Measurements from ENCODE around the gene LAMTOR5. TPM values are rescaled to one million over a fixed set of nuclear protein-coding genes. Genes with fewer than 3 reads are reported as not detected.
"Not testable (repeated sequence)": the region's sequence is repeated elsewhere in the genome, so short reads cannot be mapped to it uniquely, and the experiment has no call there.

LAMTOR5 gene
- total RNA-seq, 2 experiments from 2014 or later: 127 to 128 TPM

DNA sequence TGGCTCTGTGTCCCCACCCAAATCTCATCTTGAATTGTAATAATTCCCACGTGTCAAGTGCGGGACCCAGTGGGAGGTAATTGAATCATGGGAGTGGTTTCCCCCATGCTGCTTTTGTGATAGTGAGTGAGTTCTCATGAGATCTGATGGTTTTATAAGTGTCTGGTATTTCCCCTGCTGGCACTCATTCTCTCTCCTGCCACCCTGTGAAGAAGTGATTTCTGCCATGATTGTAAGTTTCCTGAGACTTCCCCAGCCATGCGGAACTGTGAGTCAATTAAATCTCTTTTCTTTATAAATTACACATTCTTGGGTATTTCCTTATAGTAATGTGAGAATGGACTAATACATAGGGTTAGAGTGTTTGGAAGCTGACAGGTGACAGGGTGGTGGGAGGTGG, 32.4 kb upstream of the LAMTOR5 start:
- DNase-seq; H3K9me3 Mint-ChIP-seq; H3K4me1 Mint-ChIP-seq; H3K4me3 Mint-ChIP-seq; H3K27me3 Mint-ChIP-seq; H3K27ac Mint-ChIP-seq; POLR2A ChIA-PET; H3K36me3 Mint-ChIP-seq (ENCODE audit: low read depth): not testable (repeated sequence)
- CTCF ChIA-PET: interaction anchor here (2.2 kb wide), 1 partner anchor 20 kb away, joined by 7 read pairs; no protein-coding TSS in a partner anchor

DNA sequence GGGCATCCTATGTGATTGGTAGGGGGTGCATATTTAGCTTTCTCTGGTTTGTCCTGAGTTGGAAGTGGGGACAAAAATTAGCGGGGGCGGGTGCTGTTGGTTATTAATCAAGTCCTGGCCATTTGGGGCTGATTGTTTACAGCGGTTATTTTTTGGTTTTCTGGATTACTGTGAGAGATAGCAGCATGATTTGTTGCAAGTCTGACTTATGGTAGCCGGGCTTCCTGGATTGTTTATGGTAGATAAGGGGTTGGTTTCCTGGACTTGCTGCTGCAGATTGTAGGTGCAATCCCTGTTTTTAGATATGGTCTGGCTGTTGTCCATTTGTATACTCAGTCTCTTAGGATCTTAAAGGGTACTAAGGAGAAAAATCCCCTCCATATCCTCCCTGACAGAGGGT, 31.4 kb upstream of the LAMTOR5 start:
- Mint-ChIP-seq H3K4me1 (no peaks in the 10 kb centered on the region), H3K27ac (no peak overlapping the region), H3K36me3 (ENCODE audit: low read depth) (no peaks in the 10 kb centered on the region), H3K27me3 (peaks cover 6% of the 10 kb centered on the region), H3K9me3 (no peaks in the 10 kb centered on the region), H3K4me3 (no peak overlapping the region)
- CTCF ChIA-PET: interaction anchor here (0.7 to 2.2 kb wide), 2 partner anchors 21 to 27 kb away, joined by 3 to 7 read pairs; no protein-coding TSS in a partner anchor
- no peak for DNase-seq
- POLR2A ChIA-PET: no interaction called here

DNA sequence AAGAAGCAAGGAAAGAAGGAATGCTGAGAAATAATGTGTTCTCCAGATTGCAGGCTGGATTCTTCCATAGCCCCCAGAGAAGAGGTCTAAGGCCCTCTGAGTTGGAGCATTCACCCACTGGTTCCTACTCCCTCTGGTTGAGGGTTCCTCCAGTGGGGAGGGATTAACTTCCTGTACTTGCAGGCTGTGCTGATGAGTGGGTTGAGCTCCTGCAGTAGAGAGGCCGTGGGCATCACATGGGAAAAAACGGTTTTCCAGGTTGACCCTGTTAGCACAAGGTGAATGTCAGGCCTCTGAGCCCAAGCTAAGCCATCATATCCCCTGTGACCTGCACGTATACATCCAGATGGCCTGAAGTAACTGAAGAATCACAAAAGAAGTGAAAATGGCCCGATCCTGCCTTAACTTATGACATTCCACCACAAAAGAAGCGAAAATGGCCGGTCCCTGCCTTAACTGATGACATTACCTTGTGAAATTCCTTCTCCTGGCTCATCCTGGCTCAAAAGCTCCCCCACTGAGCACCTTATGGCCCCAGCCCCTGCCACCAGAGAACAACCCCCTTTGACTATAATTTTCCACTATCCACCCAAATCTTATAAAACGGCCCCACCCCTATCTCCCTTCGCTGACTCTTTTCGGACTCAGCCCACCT, 30.3 kb upstream of the LAMTOR5 start:
- H3K27ac Mint-ChIP-seq, H3K9me3 Mint-ChIP-seq: not testable (repeated sequence)

DNA sequence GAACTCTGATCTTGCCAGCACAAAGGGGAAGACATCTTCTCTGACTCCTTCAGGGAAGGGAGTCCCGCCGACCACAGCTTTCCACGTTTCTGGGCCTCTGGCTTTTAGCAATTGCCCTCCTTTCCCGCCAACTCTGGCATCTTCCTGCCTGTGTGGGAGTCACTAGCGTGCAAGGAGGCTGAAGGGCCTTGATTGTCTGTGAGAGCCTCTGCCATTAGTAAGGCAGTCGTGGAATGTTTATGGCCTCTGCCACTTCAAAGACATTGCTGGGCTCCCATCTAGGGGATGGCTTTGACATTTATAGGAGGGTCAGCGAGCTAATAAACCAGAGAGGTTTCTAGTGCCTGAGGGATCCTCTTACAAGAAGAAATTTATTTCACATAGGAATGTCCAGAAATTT, 29.1 kb upstream of the LAMTOR5 start:
- no peaks in the 10 kb centered on the region for H3K4me1 Mint-ChIP-seq
- POLR2A ChIA-PET: no interaction called here
- no peaks in the 10 kb centered on the region for H3K9me3 Mint-ChIP-seq
- peaks cover 12% of the 10 kb centered on the region for H3K27me3 Mint-ChIP-seq
- H3K4me3 Mint-ChIP-seq: no peak overlapping the region
- no peak overlapping the region for H3K27ac Mint-ChIP-seq
- DNase-seq: no peak
- no peaks in the 10 kb centered on the region for H3K36me3 Mint-ChIP-seq (ENCODE audit: low read depth)
- CTCF ChIA-PET: interaction anchor here (0.6 to 1.6 kb wide), 2 partner anchors 10 to 23 kb away, joined by 3 to 8 read pairs; no protein-coding TSS in a partner anchor

More for the DNA sequence above, 30.3 kb upstream of the LAMTOR5 start:
- CTCF ChIA-PET: interaction anchor here (1.0 to 2.2 kb wide), 3 partner anchors 22 to 25 kb away, joined by 3 to 8 read pairs (median 7); no protein-coding TSS in a partner anchor
- POLR2A ChIA-PET; H3K4me3 Mint-ChIP-seq; H3K4me1 Mint-ChIP-seq; H3K36me3 Mint-ChIP-seq (ENCODE audit: low read depth); DNase-seq; H3K27me3 Mint-ChIP-seq: not testable (repeated sequence)

DNA sequence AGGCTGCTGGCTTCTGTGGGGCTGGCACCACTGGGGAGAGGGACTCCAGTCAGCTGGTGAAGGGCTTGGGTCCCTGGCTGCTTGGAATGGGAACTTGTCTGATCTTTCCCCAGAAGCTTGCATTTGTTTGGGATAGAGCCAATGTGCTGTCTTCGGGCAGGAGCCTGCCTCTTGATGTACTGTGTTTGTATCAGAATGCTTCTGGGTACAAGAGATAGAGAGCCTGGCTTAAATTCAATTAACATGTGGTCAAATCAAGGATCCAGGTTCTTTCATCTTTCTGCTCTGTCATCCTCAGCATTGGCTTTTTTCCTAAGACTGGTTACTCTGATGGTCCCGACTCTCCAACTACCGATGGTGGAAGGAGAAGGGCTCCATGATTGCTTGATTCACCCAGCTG, 27.5 kb upstream of the LAMTOR5 start:
- Mint-ChIP-seq H3K9me3 (no peaks in the 10 kb centered on the region), H3K4me3 (no peak overlapping the region), H3K27ac (no peak overlapping the region), H3K36me3 (ENCODE audit: low read depth) (no peaks in the 10 kb centered on the region), H3K27me3 (peaks cover 24% of the 10 kb centered on the region), H3K4me1 (no peaks in the 10 kb centered on the region)
- CTCF ChIA-PET: interaction anchor here (1.6 kb wide), 1 partner anchor 61 kb away, joined by 3 read pairs; no protein-coding TSS in a partner anchor
- POLR2A ChIA-PET: interaction anchor here (1.6 kb wide), 1 partner anchor 12 kb away, joined by 3 read pairs; no protein-coding TSS in a partner anchor
- DNase-seq: no peak

DNA sequence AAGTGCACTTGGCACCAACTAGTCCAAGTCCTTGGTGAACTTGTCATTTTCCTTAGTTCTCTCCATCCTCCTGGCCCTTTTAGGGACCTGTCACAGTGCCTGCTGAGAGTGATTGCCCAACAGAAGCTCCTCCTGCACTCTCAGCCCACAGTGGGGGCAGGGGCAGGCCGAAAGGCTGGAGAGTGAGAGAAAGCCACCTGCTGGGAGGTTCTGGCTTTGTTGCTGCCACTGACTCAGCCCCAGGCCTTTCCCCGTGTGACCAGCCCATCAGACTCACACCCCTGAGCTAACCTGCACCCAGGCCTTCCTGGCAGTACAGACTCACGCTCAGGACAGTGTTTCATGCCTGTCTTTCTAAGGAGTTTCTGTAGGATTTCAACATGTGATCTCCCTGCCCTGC, 26.3 kb upstream of the LAMTOR5 start:
- DNase-seq: no peak
- no peaks in the 10 kb centered on the region for H3K9me3 Mint-ChIP-seq
- H3K4me3 Mint-ChIP-seq: no peak overlapping the region
- no peak overlapping the region for H3K27ac Mint-ChIP-seq
- no peaks in the 10 kb centered on the region for H3K4me1 Mint-ChIP-seq
- H3K36me3 Mint-ChIP-seq (ENCODE audit: low read depth): no peaks in the 10 kb centered on the region
- POLR2A ChIA-PET: interaction anchor here (1.6 kb wide), 1 partner anchor 11 kb away, joined by 3 read pairs; no protein-coding TSS in a partner anchor
- H3K27me3 Mint-ChIP-seq: peaks cover 20% of the 10 kb centered on the region
- CTCF ChIA-PET: interaction anchor here (0.9 to 1.6 kb wide), 4 partner anchors 22 to 116 kb away, joined by 3 to 8 read pairs (median 3); no protein-coding TSS in a partner anchor

DNA sequence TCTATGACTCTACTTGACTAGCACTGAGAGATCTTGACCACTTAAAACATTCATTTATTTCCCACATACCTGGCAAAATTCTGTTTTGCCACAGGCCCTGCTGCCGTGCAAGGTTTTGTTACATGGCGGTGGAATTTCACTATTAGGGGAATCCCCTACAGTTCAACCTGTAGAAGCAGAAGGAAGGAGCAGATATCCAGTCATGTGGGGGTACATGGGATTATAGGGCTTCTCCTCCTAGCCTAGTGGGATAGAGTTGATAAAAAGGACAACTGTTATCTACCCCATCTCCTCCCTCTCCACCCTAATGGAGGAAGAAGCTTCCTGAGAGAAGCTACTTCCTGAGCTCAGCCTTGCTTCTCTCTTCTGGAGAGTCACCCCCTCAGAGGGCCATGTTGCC, 25.7 kb upstream of the LAMTOR5 start:
- ChIA-PET POLR2A (interaction anchor here (1.6 kb wide), 1 partner anchor 10 kb away, joined by 3 read pairs; no protein-coding TSS in a partner anchor), CTCF (interaction anchor here (0.9 to 1.6 kb wide), 4 partner anchors 21 to 115 kb away, joined by 3 to 8 read pairs (median 3); no protein-coding TSS in a partner anchor)
- H3K36me3 Mint-ChIP-seq (ENCODE audit: low read depth): no peaks in the 10 kb centered on the region
- H3K4me1 Mint-ChIP-seq: no peaks in the 10 kb centered on the region
- H3K27me3 Mint-ChIP-seq: peaks cover 20% of the 10 kb centered on the region
- no peak overlapping the region for H3K4me3 Mint-ChIP-seq
- H3K9me3 Mint-ChIP-seq: no peaks in the 10 kb centered on the region
- H3K27ac Mint-ChIP-seq: no peak overlapping the region
- DNase-seq: no peak

DNA sequence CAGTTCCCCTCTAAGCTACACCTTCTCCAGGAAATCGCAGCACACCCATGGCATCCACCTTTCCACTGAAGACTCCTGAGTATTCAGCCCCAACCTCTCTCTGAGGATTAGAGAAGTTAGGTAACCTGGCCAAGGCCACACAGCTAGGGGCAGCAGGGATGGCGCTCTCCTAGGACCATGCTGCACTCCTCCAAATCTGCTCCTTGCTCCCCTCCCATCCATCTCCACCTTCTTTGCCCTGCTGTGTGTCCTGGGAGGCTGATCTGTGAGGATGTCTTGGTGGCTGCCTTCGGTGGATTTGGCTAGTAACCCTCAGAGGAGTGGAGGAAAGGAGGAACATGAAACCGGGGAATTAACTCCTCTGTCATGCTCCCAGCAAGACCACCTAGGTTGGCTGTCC, 23.4 kb upstream of the LAMTOR5 start:
- ChIA-PET CTCF (interaction anchor here (1.0 to 2.3 kb wide), 2 partner anchors 29 to 234 kb away, joined by 4 to 6 read pairs; no protein-coding TSS in a partner anchor), POLR2A (interaction anchor here (1.0 kb wide), 1 partner anchor 10 kb away, joined by 3 read pairs; no protein-coding TSS in a partner anchor)
- peaks cover 20% of the 10 kb centered on the region for H3K27me3 Mint-ChIP-seq
- no peak overlapping the region for H3K27ac Mint-ChIP-seq
- H3K4me3 Mint-ChIP-seq: no peak overlapping the region
- H3K4me1 Mint-ChIP-seq: peaks cover 4% of the 10 kb centered on the region
- DNase-seq: no peak
- H3K9me3 Mint-ChIP-seq: no peaks in the 10 kb centered on the region
- no peaks in the 10 kb centered on the region for H3K36me3 Mint-ChIP-seq (ENCODE audit: low read depth)

DNA sequence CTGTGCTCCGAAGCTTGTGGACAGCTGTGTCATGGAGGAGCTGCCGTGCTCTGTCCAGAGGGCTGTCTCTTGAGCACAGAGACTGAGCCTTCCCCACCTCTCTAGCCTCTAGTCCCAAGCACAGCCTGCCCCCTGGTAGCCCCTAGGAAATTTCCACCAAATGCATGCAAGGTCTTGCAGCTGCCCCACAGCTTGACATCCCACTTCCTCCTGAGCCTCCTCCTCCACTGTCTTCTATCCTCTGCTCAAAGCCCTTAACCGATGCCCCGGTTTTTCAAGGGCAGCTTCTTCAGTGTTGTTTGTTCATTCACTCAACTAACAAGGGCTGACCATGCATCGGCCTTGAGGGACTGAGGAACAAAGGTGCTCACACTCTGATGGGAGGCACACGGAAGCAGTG, 22.9 kb upstream of the LAMTOR5 start:
- Mint-ChIP-seq H3K9me3 (no peaks in the 10 kb centered on the region), H3K27ac (no peak overlapping the region), H3K4me1 (peaks cover 5% of the 10 kb centered on the region), H3K36me3 (ENCODE audit: low read depth) (no peaks in the 10 kb centered on the region), H3K27me3 (peaks cover 22% of the 10 kb centered on the region), H3K4me3 (no peak overlapping the region)
- DNase-seq: no peak
- CTCF ChIA-PET: interaction anchor here (0.7 to 2.3 kb wide), 4 partner anchors 17 to 233 kb away, joined by 3 to 6 read pairs (median 4); no protein-coding TSS in a partner anchor
- POLR2A ChIA-PET: interaction anchor here (1.0 to 1.1 kb wide), 2 partner anchors 9 to 13 kb away, joined by 3 read pairs; no protein-coding TSS in a partner anchor

DNA sequence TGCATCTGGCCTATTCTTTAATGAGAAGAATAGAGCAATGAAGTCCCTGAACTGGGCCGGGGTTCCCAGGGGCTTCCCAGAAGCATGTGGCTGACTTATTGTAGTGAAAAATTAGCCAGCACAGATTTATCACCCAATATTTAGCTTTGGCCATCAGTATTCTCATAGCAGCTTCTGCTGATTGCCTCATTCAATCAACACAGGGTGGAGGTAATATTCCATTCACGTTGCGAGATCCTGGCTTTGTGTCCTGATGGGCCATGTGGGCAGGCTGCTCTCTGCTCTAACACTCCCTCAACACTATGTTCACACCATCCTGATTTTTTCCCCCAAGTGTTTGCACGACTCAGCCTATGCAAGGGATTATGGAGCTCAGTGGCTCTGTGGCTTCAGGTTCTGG, 21.5 kb upstream of the LAMTOR5 start:
- H3K9me3 Mint-ChIP-seq: no peaks in the 10 kb centered on the region
- POLR2A ChIA-PET: interaction anchor here (0.8 kb wide), 1 partner anchor 49 kb away, joined by 3 read pairs; no protein-coding TSS in a partner anchor
- DNase-seq: no peak
- H3K4me1 Mint-ChIP-seq: peaks cover 6% of the 10 kb centered on the region
- CTCF ChIA-PET: interaction anchor here (1.0 to 2.3 kb wide), 2 partner anchors 20 to 31 kb away, joined by 5 to 6 read pairs; no protein-coding TSS in a partner anchor
- no peak overlapping the region for H3K27ac Mint-ChIP-seq
- no peak overlapping the region for H3K4me3 Mint-ChIP-seq
- H3K27me3 Mint-ChIP-seq: peaks cover 25% of the 10 kb centered on the region
- H3K36me3 Mint-ChIP-seq (ENCODE audit: low read depth): no peaks in the 10 kb centered on the region

DNA sequence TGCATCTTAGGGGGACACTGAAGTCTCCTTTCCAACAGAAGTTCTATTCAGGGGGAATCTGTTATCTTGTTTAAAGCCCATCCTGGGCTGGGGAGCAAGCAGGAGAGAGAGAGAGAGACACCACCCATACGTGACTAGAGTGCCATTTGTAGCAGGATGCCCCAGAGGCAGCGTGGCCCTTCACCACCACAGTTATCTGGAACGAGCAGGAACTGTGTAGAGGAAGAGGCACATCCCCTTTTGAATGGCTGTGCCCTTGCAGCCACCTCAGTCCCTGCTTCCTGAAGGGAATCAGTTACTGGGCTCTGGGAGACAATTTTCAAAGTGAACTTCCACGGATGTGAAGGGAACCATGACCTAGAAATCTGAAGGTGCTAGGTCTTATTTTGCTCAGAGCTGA, 19.4 kb upstream of the LAMTOR5 start:
- Mint-ChIP-seq H3K4me1 (peaks cover 16% of the 10 kb centered on the region), H3K27me3 (peaks cover 27% of the 10 kb centered on the region), H3K4me3 (no peak overlapping the region), H3K27ac (no peak overlapping the region), H3K9me3 (no peaks in the 10 kb centered on the region), H3K36me3 (ENCODE audit: low read depth) (no peaks in the 10 kb centered on the region)
- no peak for DNase-seq
- ChIA-PET CTCF (no interaction called here), POLR2A (no interaction called here)

DNA sequence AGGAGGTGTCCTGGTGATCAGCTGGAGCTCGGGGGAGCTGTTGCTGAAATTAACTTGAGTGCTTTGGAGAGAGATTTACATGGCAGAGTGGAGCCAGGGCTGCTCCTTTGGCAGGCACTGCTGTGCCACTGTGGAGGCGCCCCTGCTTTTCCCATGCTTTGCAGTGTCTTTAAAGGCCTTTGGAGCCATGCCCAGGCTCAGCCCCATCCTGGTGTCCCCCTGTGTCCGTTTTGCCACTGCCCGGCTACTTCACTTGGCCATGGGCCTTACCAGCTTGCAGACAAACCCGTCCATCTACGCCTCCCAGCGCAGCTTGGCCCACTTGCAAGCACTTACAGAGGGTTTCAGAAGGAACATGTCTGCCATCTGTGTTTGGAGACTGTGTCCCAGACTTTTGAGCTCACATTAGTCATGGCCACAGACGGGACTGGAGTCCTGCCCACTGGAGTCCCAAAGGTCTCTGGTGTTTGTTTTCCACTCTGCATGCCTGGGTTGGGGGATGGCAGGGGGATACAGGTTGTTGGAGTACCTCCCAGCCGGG, 18.2 kb upstream of the LAMTOR5 start:
- no peak for DNase-seq
- H3K36me3 Mint-ChIP-seq (ENCODE audit: low read depth): no peaks in the 10 kb centered on the region
- H3K4me1 Mint-ChIP-seq: peaks cover 27% of the 10 kb centered on the region
- H3K27me3 Mint-ChIP-seq: peaks cover 17% of the 10 kb centered on the region
- H3K4me3 Mint-ChIP-seq: no peak overlapping the region
- CTCF ChIA-PET: interaction anchor here (0.7 to 1.4 kb wide), 3 partner anchors 14 to 218 kb away, joined by 3 to 4 read pairs (median 4); no protein-coding TSS in a partner anchor
- no peaks in the 10 kb centered on the region for H3K9me3 Mint-ChIP-seq
- POLR2A ChIA-PET: no interaction called here
- no peak overlapping the region for H3K27ac Mint-ChIP-seq

All from activated CD4-positive, alpha-beta memory T cell treated with anti-CD3 and anti-CD28 coated beads, Interleukin-2, amount 10 ng/mL, durations not matched to agents 7 days and 5 days (primary cell).